ENCODE results near the gene VAPA.

GRCh38 chr18:9914334-9914583, 443 bp downstream of the VAPA start:
- TF ChIP-seq CTCF (IDR thresholded peaks at IDR 0.05): no peak
- no peak for TF ChIP-seq POLR2AphosphoS5 (IDR thresholded peaks at IDR 0.05)

Data from sigmoid colon (tissue), 4 donors.